B cell (primary cell): Measurements from ENCODE around the gene COL6A5. TPM values are rescaled to one million over a fixed set of nuclear protein-coding genes. Genes with fewer than 3 reads are reported as not detected.

ENCODE experiments used
- ATAC-seq: fragments of 200-7000 bp; cut with Tn5 transposase; one replicate; pipeline ENCODE4 v1.10.0; 2021; ENCODE audit warnings: low read depth, mild to moderate bottlenecking, moderate number of reproducible peaks, moderate library complexity
- CTCF ChIA-PET: fragments of 350-600 bp; sonication (Branson Sonifier 250); formaldehyde crosslinking; loops from one replicate; lab custom pipeline; 2021; ENCODE audit warnings: antibody characterized with exemption, inconsistent platforms; lab: Charles Lee
- POLR2A ChIA-PET: fragments of 350-600 bp; sonication (Branson Sonifier 250); formaldehyde crosslinking; loops from one replicate; lab custom pipeline; 2021; ENCODE audit warnings: antibody characterized with exemption; lab: Charles Lee
- DNase-seq: peaks from one replicate; pipeline ENCODE4 v3.0.0; 2013
- H2AFZ ChIP-seq: 2 replicates; pipeline ENCODE4 v1.6.1; 2012; ENCODE audit warnings: mild to moderate bottlenecking, low read depth, low read length; ENCODE audit not compliant: insufficient read depth, poor library complexity, severe bottlenecking
- H3K27ac ChIP-seq, 2 donors: 1 replicate in 1 of 2; 2 replicates in 1 of 2; pipeline ENCODE4 v1.5.1; 2012 to 2013; ENCODE audit warnings: low read length in 2 of 2, mild to moderate bottlenecking in 2 of 2, moderate library complexity in 1 of 2
- H3K27me3 ChIP-seq, 4 experiments: fragments of 200-600 bp in 1 of 4; sonication (generic) in 1 of 4; replicated peaks in 1 of 4; 1 replicate in 2 of 4; 2 replicates in 2 of 4; pipeline versions ENCODE4 v1.6.1 to v1.7.0; 2013 to 2016; ENCODE audit warnings: low read length in 3 of 4, mild to moderate bottlenecking in 2 of 4, mixed read lengths in 1 of 4, moderate library complexity in 1 of 4; ENCODE audit not compliant: insufficient read depth in 4 of 4, control insufficient read depth in 3 of 4; ENCODE audit errors: control extremely low read depth in 1 of 4
- H3K36me3 ChIP-seq, 2 experiments: replicated peaks in 1 of 2; 1 replicate in 1 of 2; 2 replicates in 1 of 2; pipeline versions ENCODE4 v1.6.1 to v1.7.1; 2013; ENCODE audit warnings: low read length in 1 of 2; ENCODE audit not compliant: insufficient read depth in 2 of 2, control insufficient read depth in 1 of 2; ENCODE audit errors: control extremely low read depth in 1 of 2, extremely low read depth in 1 of 2
- H3K4me1 ChIP-seq, 2 donors: fragments of 200-600 bp in 1 of 2; sonication (generic) in 1 of 2; 1 replicate in 1 of 2; 2 replicates in 1 of 2; pipeline versions ENCODE4 v1.5.1 to v1.6.1; 2013 to 2017; ENCODE audit warnings: low read length in 2 of 2; ENCODE audit not compliant: control insufficient read depth in 2 of 2, insufficient read depth in 2 of 2
- H3K4me2 ChIP-seq: replicated peaks from 2 replicates; pipeline ENCODE3; 2012; ENCODE audit warnings: mild to moderate bottlenecking, low read depth, low read length; ENCODE audit not compliant: poor library complexity, severe bottlenecking
- H3K4me3 ChIP-seq, 5 experiments: fragments of 200-600 bp in 1 of 5; sonication (generic) in 1 of 5; 1 replicate in 3 of 5; 2 replicates in 2 of 5; pipeline versions ENCODE4 v1.5.1 to v1.7.0; 2011 to 2016; ENCODE audit warnings: low read length in 4 of 5, mild to moderate bottlenecking in 4 of 5, low read depth in 2 of 5, control low read depth in 1 of 5, moderate library complexity in 1 of 5; ENCODE audit not compliant: insufficient read depth in 1 of 5; ENCODE audit errors: control extremely low read depth in 1 of 5, extremely low read depth in 1 of 5
- H3K79me2 ChIP-seq: fragments of 200-600 bp; sonication (generic); one replicate; pipeline ENCODE4 v1.6.0; 2016; ENCODE audit warnings: low read length; ENCODE audit not compliant: control insufficient read depth, insufficient read depth
- H3K9ac ChIP-seq: fragments of 200-600 bp; sonication (generic); 2 replicates; pipeline ENCODE4 v1.6.1; 2017; ENCODE audit warnings: mild to moderate bottlenecking, low read length, moderate library complexity
- H3K9me3 ChIP-seq, 3 donors: one replicate each; pipeline versions ENCODE4 v1.6.1 to v1.7.1; 2013; ENCODE audit warnings: low read length in 2 of 3; ENCODE audit not compliant: control insufficient read depth in 2 of 3, insufficient read depth in 1 of 3; ENCODE audit errors: control extremely low read depth in 1 of 3
- H4K20me1 ChIP-seq: 2 replicates; pipeline ENCODE4 v1.6.0; 2012; ENCODE audit warnings: mild to moderate bottlenecking, low read length; ENCODE audit not compliant: insufficient read depth, control insufficient read depth, poor library complexity, severe bottlenecking
- H3K27ac Mint-ChIP-seq: one replicate; pipeline ENCODE4 v1.8.0; 2021; ENCODE audit warnings: mixed read lengths
- H3K27me3 Mint-ChIP-seq: one replicate; pipeline ENCODE4 v1.8.0; 2021; ENCODE audit warnings: mixed read lengths
- H3K4me1 Mint-ChIP-seq: one replicate; pipeline ENCODE4 v1.8.0; 2021; ENCODE audit warnings: mixed read lengths
- H3K4me3 Mint-ChIP-seq: one replicate; pipeline ENCODE4 v1.8.0; 2021; ENCODE audit warnings: mixed read lengths
- H3K9me3 Mint-ChIP-seq: one replicate; pipeline ENCODE4 v1.8.0; 2022; ENCODE audit warnings: mixed read lengths; ENCODE audit not compliant: insufficient read depth
- EZH2 ChIP-seq: IDR thresholded peaks from 2 replicates; pipeline ENCODE4 v1.6.1; 2012; ENCODE audit warnings: borderline replicate concordance, low read depth, mild to moderate bottlenecking, moderate library complexity, low read length; ENCODE audit not compliant: insufficient read depth, poor library complexity, severe bottlenecking
- WGBS: methylation state at CpG from one replicate; pipeline ENCODE4 v1.1.5; 2013; ENCODE audit warnings: missing lambda C conversion rate; ENCODE audit not compliant: insufficient coverage; 5-methylcytosine and 5-hydroxymethylcytosine counted together
- intact Hi-C: fragments of 100-400 bp; cut with micrococcal nuclease; formaldehyde crosslinking; loops from one replicate; pipeline ENCODE4 v1.10.0; 2022
- polyA plus RNA-seq: library from polyadenylated mRNA; depleted of rRNA; stranded (reverse); fragments of >200 nt; gene quantifications from 2 replicates; pipeline ENCODE4 v1.2.3, GENCODE V29; 2012
- total RNA-seq, 2 donors: library from RNA; stranded (reverse); fragments of 120-200 nt in 1 of 2; gene quantifications; 1 replicate in 1 of 2; 2 replicates in 1 of 2; pipeline versions ENCODE4 v1.2.3 to v1.2.4, GENCODE V29; 2013 to 2022
- TF ChIP-seq, protein P1 (sequence below): fragments of 200-600 bp; IDR thresholded peaks from one replicate; pipeline ENCODE4 v1.8.0; 2022; ENCODE audit warnings: antibody characterized with exemption, mild to moderate bottlenecking

The COL6A5 gene
- total and polyA plus RNA-seq, 2 donors (not counting 1 experiment from before 2014, with no cell fraction given): not detected

DNA sequence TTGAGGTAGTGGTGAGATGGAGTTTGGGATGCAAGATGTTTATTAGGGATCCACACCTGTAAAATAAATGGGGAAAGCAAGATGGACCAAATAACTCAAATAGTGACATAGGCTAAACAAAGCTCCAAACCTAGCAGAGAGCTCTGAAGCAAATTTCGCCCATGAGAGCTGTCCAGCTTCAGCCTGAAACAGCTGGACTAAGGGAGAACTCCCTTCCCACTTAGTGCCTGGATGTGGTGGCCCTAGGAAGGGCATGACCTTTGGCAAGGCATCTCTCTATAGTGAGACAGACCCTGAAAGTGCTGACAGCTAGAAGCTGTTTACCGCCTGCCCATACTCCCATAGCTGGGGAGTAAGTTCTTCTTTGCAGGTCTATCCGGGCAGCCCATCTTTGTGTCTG is 48.1 kb downstream of the COL6A5 start:
- Histone ChIP-seq H3K9ac (no peak overlapping the region), H3K27me3 (peaks cover 0 to 4% (median 0%) of the 10 kb centered on the region in 4 experiments), H4K20me1 (no peaks in the 10 kb centered on the region), H3K36me3 (no peaks in the 10 kb centered on the region), H3K9me3 (no peaks in the 10 kb centered on the region), H3K4me1 (no peaks in the 10 kb centered on the region), H2AFZ (no peak overlapping the region), H3K4me2 (no peak overlapping the region), H3K27ac (no peak overlapping the region), H3K4me3 (no peak overlapping the region), H3K79me2 (no peaks in the 10 kb centered on the region)
- Mint-ChIP-seq H3K27me3 (peaks cover 5% of the 10 kb centered on the region), H3K4me3 (no peak overlapping the region), H3K9me3 (peaks cover 4% of the 10 kb centered on the region), H3K4me1 (no peaks in the 10 kb centered on the region), H3K27ac (no peak overlapping the region)
- ChIA-PET CTCF (no interaction called here), POLR2A (no interaction called here)
- intact Hi-C loops: no loop called here
- DNase-seq: no peak
- no peak for TF ChIP-seq EZH2
- TF ChIP-seq, protein P1, sequence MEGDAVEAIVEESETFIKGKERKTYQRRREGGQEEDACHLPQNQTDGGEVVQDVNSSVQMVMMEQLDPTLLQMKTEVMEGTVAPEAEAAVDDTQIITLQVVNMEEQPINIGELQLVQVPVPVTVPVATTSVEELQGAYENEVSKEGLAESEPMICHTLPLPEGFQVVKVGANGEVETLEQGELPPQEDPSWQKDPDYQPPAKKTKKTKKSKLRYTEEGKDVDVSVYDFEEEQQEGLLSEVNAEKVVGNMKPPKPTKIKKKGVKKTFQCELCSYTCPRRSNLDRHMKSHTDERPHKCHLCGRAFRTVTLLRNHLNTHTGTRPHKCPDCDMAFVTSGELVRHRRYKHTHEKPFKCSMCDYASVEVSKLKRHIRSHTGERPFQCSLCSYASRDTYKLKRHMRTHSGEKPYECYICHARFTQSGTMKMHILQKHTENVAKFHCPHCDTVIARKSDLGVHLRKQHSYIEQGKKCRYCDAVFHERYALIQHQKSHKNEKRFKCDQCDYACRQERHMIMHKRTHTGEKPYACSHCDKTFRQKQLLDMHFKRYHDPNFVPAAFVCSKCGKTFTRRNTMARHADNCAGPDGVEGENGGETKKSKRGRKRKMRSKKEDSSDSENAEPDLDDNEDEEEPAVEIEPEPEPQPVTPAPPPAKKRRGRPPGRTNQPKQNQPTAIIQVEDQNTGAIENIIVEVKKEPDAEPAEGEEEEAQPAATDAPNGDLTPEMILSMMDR: no peak
- WGBS: 100% methylated on average over 1 of the region's 3 CpGs
- ATAC-seq: no peak

DNA sequence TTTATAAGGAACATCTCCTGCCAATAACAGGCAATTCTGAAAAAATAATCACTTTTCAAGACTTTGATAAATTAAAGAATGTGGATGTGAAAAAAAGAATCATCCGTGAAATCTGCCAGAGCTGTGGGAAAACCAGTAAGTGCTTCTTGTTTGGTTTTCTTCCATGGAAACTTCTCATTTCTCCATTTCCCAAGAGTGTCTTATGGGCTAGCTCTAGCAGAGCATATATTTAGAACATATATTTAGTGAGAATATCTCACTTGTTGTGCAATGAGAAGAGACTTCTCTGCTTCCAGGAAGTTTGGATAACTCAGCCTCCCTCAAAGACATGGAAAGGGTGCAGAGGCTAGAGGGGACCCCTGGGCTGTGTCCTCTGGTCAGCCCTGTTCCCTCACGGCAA is 49.9 kb downstream of the COL6A5 start:
- H3K36me3 ChIP-seq: no peaks in the 10 kb centered on the region
- Mint-ChIP-seq H3K27me3 (peaks cover 8% of the 10 kb centered on the region), H3K9me3 (peaks cover 4% of the 10 kb centered on the region), H3K4me3 (no peak overlapping the region), H3K4me1 (no peaks in the 10 kb centered on the region), H3K27ac (no peak overlapping the region)
- WGBS: no CpG with 5 or more reads among the region's 2 CpGs
- H2AFZ ChIP-seq: no peak overlapping the region
- POLR2A ChIA-PET: no interaction called here
- no peaks in the 10 kb centered on the region for H3K9me3 ChIP-seq
- no peak for DNase-seq
- H3K27ac ChIP-seq: no peak overlapping the region
- no peak overlapping the region for H3K4me2 ChIP-seq
- H3K4me3 ChIP-seq: no peak overlapping the region
- H3K9ac ChIP-seq: no peak overlapping the region
- no peak for ATAC-seq
- H3K27me3 ChIP-seq: peaks cover 0 to 4% (median 0%) of the 10 kb centered on the region in 4 experiments
- H3K79me2 ChIP-seq: no peaks in the 10 kb centered on the region
- no peak for TF ChIP-seq EZH2
- TF ChIP-seq, protein P1: no peak
- no peaks in the 10 kb centered on the region for H4K20me1 ChIP-seq
- no peaks in the 10 kb centered on the region for H3K4me1 ChIP-seq
- CTCF ChIA-PET: no interaction called here
- intact Hi-C loops: no loop called here
